AG09309 (cell line): ENCODE measurements around the gene ERAP2.

Source experiments
- DNase-seq: peaks from one replicate; pipeline ENCODE4 v3.0.0-alpha.2; 2010; ENCODE audit warnings: low read depth
- H3K4me3 ChIP-seq: 2 replicates; pipeline ENCODE4 v1.5.1; 2011; ENCODE audit warnings: mild to moderate bottlenecking, low read depth, low read length, moderate library complexity; ENCODE audit not compliant: control insufficient read depth
- TF ChIP-seq, protein P1 (sequence below): IDR thresholded peaks from 2 replicates; pipeline ENCODE4 v1.5.1; 2011; ENCODE audit warnings: mild to moderate bottlenecking, low read depth, low read length, inconsistent platforms; ENCODE audit not compliant: insufficient read depth, control insufficient read depth; ENCODE audit errors: missing control alignments

The ERAP2 gene

DNA sequence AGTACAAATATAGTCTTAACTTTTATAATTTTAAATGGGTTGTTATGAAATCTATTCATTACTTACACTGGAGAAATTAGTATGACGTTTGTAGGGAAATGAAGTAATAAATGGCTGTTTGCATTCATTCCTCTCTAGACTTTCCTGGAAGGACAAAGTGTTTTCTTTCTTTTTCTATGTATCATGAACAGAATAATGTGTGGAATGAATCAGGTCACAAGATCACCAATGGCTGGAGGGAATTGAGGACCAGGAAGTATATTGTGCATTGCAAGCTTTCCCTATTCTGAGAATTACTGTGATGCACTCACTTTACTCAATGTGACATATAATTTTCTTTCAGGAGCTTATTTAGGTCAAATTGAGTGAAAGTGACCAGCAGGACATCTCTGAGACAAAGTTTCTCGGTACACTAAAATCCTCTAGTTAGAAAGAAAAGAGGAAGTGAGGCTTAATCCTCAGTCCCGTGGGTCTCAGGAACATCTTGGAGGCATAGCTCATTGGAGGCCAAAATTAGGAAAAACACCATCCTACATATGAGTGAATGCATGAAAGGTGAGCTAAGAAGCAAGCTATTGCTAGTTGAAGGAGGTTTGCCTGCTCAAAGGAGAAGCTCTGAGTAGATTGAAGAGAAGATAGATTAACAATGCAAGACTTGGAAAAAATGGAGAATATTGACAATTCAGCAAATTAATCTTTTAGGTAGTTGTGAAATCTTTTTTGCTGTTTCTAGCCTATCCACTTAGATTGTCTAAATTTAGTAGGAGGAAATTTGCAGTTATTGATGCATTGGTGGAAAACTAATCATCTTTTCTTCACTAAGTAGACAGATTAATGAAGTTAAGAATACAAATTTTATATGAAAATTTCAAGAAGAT is 28.0 kb downstream of the ERAP2 start:
- TF ChIP-seq, protein P1, sequence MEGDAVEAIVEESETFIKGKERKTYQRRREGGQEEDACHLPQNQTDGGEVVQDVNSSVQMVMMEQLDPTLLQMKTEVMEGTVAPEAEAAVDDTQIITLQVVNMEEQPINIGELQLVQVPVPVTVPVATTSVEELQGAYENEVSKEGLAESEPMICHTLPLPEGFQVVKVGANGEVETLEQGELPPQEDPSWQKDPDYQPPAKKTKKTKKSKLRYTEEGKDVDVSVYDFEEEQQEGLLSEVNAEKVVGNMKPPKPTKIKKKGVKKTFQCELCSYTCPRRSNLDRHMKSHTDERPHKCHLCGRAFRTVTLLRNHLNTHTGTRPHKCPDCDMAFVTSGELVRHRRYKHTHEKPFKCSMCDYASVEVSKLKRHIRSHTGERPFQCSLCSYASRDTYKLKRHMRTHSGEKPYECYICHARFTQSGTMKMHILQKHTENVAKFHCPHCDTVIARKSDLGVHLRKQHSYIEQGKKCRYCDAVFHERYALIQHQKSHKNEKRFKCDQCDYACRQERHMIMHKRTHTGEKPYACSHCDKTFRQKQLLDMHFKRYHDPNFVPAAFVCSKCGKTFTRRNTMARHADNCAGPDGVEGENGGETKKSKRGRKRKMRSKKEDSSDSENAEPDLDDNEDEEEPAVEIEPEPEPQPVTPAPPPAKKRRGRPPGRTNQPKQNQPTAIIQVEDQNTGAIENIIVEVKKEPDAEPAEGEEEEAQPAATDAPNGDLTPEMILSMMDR = no peak
- DNase-seq = no peak
- H3K4me3 ChIP-seq = no peak overlapping the region

DNA sequence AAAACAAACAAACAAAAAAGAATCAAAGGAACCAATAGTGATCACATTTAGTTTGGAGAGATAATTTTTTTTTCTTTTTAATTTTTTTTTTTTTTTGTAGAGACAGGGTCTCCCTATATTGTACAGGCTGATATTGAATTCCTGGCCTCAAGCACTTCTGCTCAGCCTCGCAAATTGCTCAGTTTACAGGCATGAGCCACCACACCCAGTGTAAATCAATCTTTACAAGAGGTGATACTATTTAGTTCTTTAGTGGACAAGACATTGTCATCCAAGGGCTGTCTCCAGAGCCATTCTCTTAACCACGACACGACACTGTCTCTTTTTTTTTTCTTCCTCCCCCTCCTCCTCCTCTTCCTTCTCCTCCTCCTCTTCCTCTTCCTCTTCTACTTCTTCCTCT is 29.6 kb downstream of the ERAP2 start:
- no peak for DNase-seq
- TF ChIP-seq, protein P1 = no peak
- no peak overlapping the region for H3K4me3 ChIP-seq

DNA sequence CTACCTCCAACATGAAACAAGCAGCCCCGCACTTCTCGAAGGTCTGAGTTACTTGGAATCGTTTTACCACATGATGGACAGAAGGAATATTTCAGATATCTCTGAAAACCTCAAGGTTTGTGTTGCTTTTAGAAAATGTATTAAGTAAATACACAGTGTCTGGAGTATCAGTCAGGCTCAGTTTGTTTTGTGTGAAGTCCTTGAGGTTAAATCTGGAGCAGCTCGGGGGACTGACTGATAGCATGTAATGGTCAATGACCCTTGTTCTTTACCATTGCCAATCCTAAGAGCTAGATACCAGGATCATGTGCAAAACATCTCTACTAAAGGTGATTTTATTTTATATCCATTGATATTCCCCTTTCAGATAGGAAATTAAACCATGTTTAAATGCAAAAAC is 32.7 kb downstream of the ERAP2 start:
- H3K4me3 ChIP-seq = no peak overlapping the region
- no peak for DNase-seq
- TF ChIP-seq, protein P1 = no peak

DNA sequence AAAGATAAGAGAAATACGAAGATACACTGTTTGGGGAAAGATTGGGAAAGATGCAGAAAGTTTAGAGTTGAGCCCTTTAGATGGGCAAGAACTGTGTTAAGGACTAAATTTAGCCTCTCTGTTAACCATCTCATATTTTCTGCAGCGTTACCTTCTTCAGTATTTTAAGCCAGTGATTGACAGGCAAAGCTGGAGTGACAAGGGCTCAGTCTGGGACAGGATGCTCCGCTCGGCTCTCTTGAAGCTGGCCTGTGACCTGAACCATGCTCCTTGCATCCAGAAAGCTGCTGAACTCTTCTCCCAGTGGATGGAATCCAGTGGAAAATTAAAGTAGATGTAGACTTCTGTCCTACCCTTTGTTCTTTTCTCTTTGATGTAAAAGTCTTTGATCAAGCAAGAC is 33.1 kb downstream of the ERAP2 start:
- no peak for DNase-seq
- no peak overlapping the region for H3K4me3 ChIP-seq
- TF ChIP-seq, protein P1 = no peak

DNA sequence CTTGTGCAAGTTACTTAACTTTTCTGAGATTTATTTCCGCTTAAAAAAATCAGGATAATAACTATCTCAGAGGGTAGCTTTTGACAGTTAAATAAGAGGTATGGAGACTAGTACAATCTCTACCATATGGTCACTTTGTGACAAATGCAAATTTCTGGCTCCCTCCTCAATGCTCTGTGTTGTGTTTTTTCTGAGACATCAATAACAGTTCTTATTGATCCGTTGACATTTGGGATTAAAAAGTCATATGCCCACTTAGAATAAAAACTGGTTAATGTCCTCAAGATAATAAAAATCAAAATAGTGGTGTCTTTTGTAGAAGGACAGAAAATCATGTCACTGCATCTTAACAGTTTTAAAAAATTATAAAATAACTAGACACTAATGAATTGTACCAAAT is 34.8 kb downstream of the ERAP2 start:
- no peak overlapping the region for H3K4me3 ChIP-seq
- DNase-seq = no peak

DNA sequence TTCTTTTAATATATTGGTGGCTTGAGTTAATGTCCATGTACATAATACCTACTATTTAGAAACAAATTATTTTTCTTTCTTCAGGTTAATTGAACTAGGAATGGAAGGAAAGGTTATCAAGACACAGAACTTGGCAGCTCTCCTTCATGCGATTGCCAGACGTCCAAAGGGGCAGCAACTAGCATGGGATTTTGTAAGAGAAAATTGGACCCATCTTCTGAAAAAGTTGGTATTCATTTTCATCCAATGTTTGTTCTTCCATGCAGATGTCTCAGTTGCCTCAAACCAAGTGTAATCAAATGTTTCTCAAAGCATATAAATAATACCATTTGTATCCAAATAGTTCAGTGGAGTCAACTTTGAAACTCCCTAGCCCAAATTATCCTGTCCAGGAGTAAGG is 36.9 kb downstream of the ERAP2 start:
- H3K4me3 ChIP-seq = no peak overlapping the region
- TF ChIP-seq, protein P1 = no peak
- DNase-seq = no peak

More for the DNA sequence above, 34.8 kb downstream of the ERAP2 start:
- TF ChIP-seq, protein P1 = no peak
